Measurements from ENCODE around the gene COL4A6. TPM values are rescaled to one million over a fixed set of nuclear protein-coding genes. Genes with fewer than 3 reads are reported as not detected.

The COL4A6 gene
- total RNA-seq, 2 experiments from 2014 or later = not detected

DNA sequence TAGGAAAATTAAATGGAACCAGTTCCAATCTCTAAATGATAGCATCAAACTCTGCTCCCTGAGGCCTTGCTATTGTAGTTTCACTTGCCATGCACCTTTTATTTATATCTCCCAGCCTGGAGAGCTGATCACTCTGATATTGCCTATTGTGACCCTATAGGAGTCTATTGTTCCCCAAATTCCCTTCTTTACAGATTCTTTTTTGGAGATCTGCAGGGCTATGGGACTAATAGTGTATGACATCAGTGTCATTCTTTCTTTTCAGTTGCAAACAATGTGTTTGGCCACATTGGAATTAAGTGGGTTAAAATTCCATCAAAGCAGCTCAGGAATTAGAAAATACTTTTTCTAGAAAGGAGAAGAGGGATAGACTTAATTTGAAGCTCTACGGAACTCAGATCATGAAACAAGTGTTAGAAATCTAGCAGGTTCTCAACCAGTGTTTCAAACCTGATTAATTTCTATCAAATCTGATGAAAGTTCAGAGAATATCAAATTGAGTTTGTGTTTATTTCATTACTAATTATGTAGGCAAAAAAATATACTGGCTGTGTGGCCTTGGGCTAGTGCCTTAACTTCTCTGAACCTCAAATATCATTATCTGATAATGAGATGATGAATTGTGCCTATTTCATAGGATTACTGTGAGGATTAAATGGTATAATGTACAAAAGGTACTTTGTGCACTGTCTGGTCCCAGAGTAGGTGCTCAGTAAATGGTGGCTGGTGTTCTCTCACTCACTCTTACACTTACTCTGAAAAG, 71.4 kb downstream of the COL4A6 start:
- Histone ChIP-seq H3K4me3 (ENCODE audit: low read depth, low read length, poor library complexity, severe bottlenecking) (no peak overlapping the region), H3K36me3 (ENCODE audit: insufficient read depth, low read length) (no peaks in the 10 kb centered on the region), H3K9me2 (ENCODE audit: insufficient read depth, low read length) (no peaks in the 10 kb centered on the region), H3K4me2 (ENCODE audit: low read length) (no peak overlapping the region), H3K27ac (ENCODE audit: low read depth, low read length, poor library complexity, severe bottlenecking) (no peak overlapping the region), H4K20me1 (ENCODE audit: insufficient read depth, low read length) (no peaks in the 10 kb centered on the region), H3K79me2 (ENCODE audit: insufficient read depth, low read depth, low read length) (no peaks in the 10 kb centered on the region), H3K4me1 (ENCODE audit: insufficient read depth, low read length, poor library complexity, severe bottlenecking) (no peaks in the 10 kb centered on the region), H2AFZ (ENCODE audit: low read length) (no peak overlapping the region), H3K9me3 (ENCODE audit: low read length) (no peaks in the 10 kb centered on the region)
- BruUV-seq (replicated peaks) = no TSS peak
- ChIA-PET CTCF (ENCODE audit: unreplicated experiment) (no interaction called here), POLR2A (no interaction called here)
- intact Hi-C loops (cut with micrococcal nuclease; ENCODE audit: unreplicated experiment) = no loop called here
- no peak for DNase-seq (ENCODE audit: low spot score)
- no peak for TF ChIP-seq EZH2phosphoT487 (IDR thresholded peaks at IDR 0.05; ENCODE audit: borderline replicate concordance, low read depth, low read length)
- TF ChIP-seq, protein P1, sequence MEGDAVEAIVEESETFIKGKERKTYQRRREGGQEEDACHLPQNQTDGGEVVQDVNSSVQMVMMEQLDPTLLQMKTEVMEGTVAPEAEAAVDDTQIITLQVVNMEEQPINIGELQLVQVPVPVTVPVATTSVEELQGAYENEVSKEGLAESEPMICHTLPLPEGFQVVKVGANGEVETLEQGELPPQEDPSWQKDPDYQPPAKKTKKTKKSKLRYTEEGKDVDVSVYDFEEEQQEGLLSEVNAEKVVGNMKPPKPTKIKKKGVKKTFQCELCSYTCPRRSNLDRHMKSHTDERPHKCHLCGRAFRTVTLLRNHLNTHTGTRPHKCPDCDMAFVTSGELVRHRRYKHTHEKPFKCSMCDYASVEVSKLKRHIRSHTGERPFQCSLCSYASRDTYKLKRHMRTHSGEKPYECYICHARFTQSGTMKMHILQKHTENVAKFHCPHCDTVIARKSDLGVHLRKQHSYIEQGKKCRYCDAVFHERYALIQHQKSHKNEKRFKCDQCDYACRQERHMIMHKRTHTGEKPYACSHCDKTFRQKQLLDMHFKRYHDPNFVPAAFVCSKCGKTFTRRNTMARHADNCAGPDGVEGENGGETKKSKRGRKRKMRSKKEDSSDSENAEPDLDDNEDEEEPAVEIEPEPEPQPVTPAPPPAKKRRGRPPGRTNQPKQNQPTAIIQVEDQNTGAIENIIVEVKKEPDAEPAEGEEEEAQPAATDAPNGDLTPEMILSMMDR (conservative IDR thresholded peaks at IDR 0.05; ENCODE audit: low read length) = no peak

DNA sequence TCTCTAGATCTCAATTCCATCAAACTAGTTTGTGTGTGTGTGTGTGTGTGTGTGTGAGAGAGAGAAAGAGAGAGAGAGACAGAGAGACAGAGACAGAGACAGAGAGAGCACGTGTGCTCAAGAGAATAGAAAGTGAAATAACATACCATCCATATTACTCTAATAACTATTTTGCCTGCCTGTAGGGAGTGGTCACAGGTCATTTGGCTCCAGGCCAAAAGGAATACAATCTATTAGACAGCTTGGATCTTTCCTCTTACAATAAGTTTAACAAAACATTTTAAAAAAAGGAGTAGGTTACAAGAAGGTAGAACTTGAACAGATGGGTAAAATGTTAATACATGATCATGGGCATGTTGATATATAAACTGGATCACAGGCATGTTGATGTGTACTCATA, 76.2 kb downstream of the COL4A6 start:
- Histone ChIP-seq H3K4me2 (ENCODE audit: low read length) (no peak overlapping the region), H4K20me1 (ENCODE audit: insufficient read depth, low read length) (no peaks in the 10 kb centered on the region), H3K27ac (ENCODE audit: low read depth, low read length, poor library complexity, severe bottlenecking) (no peak overlapping the region), H3K36me3 (ENCODE audit: insufficient read depth, low read length) (no peaks in the 10 kb centered on the region), H3K9me3 (ENCODE audit: low read length) (no peaks in the 10 kb centered on the region), H3K4me3 (ENCODE audit: low read depth, low read length, poor library complexity, severe bottlenecking) (no peak overlapping the region), H3K9me2 (ENCODE audit: insufficient read depth, low read length) (no peaks in the 10 kb centered on the region), H3K4me1 (ENCODE audit: insufficient read depth, low read length, poor library complexity, severe bottlenecking) (no peaks in the 10 kb centered on the region), H3K79me2 (ENCODE audit: insufficient read depth, low read depth, low read length) (no peaks in the 10 kb centered on the region), H2AFZ (ENCODE audit: low read length) (no peak overlapping the region)
- POLR2A ChIA-PET = no interaction called here
- no peak for TF ChIP-seq EZH2phosphoT487 (IDR thresholded peaks at IDR 0.05; ENCODE audit: borderline replicate concordance, low read depth, low read length)
- TF ChIP-seq, protein P1 (conservative IDR thresholded peaks at IDR 0.05; ENCODE audit: low read length) = no peak
- BruUV-seq (replicated peaks) = no TSS peak
- CTCF ChIA-PET (ENCODE audit: unreplicated experiment) = no interaction called here
- no peak for DNase-seq (ENCODE audit: low spot score)
- intact Hi-C loops (cut with micrococcal nuclease; ENCODE audit: unreplicated experiment) = no loop called here

DNA sequence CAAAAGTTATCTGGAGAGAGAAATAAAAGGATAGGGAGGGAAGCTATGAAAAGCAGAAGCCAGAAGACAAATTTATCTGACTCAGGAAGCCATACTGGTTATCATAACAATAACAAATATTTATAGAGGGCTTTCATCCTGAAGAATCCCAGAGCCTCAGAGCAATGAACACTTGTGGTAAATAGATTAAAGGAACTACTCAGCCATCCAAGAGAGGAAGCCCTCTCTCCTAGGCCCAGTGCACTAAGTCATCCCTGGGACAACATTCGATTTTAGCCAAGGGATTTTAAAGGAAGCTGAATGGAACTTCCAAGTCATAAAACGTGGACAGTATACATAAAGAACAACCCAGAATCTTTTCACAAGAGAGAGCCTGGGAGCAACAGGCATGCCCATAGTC, 76.9 kb downstream of the COL4A6 start:
- Histone ChIP-seq H3K27ac (ENCODE audit: low read depth, low read length, poor library complexity, severe bottlenecking) (no peak overlapping the region), H3K4me2 (ENCODE audit: low read length) (no peak overlapping the region), H3K9me3 (ENCODE audit: low read length) (no peaks in the 10 kb centered on the region), H3K4me1 (ENCODE audit: insufficient read depth, low read length, poor library complexity, severe bottlenecking) (no peaks in the 10 kb centered on the region), H3K9me2 (ENCODE audit: insufficient read depth, low read length) (no peaks in the 10 kb centered on the region), H2AFZ (ENCODE audit: low read length) (no peak overlapping the region), H4K20me1 (ENCODE audit: insufficient read depth, low read length) (no peaks in the 10 kb centered on the region), H3K79me2 (ENCODE audit: insufficient read depth, low read depth, low read length) (no peaks in the 10 kb centered on the region), H3K36me3 (ENCODE audit: insufficient read depth, low read length) (no peaks in the 10 kb centered on the region), H3K4me3 (ENCODE audit: low read depth, low read length, poor library complexity, severe bottlenecking) (no peak overlapping the region)
- CTCF ChIA-PET (ENCODE audit: unreplicated experiment) = no interaction called here
- intact Hi-C loops (cut with micrococcal nuclease; ENCODE audit: unreplicated experiment) = no loop called here
- BruUV-seq (replicated peaks) = no TSS peak
- POLR2A ChIA-PET = interaction anchor here (1.2 kb wide), 1 partner anchor 9 kb away, joined by 3 read pairs; no protein-coding TSS in a partner anchor
- TF ChIP-seq, protein P1 (conservative IDR thresholded peaks at IDR 0.05; ENCODE audit: low read length) = no peak
- no peak for TF ChIP-seq EZH2phosphoT487 (IDR thresholded peaks at IDR 0.05; ENCODE audit: borderline replicate concordance, low read depth, low read length)
- no peak for DNase-seq (ENCODE audit: low spot score)

Data from OCI-LY7 (cell line).